SU-DHL-6 (cell line): Measurements from ENCODE around the gene DDX10.
"Not testable (repeated sequence)": the region's sequence is repeated elsewhere in the genome, so short reads cannot be mapped to it uniquely, and the experiment has no call there.

Source experiments
- EZH2phosphoT487 ChIP-seq: fragments of 200-600 bp; sonication (generic), shearing (Covaris generic); conservative IDR thresholded peaks from 2 replicates; pipeline ENCODE4 v1.6.1; 2018; ENCODE audit warnings: mild to moderate bottlenecking, antibody characterized with exemption, low read length, moderate library complexity, mixed read lengths
- TF ChIP-seq, protein P1 (sequence below): fragments of 200-600 bp; sonication (generic); IDR thresholded peaks from one replicate; pipeline ENCODE4 v1.5.1; 2017; ENCODE audit warnings: antibody characterized with exemption, mild to moderate bottlenecking, low read length, moderate library complexity; ENCODE audit not compliant: insufficient read depth, poor library complexity, severe bottlenecking

DNA sequence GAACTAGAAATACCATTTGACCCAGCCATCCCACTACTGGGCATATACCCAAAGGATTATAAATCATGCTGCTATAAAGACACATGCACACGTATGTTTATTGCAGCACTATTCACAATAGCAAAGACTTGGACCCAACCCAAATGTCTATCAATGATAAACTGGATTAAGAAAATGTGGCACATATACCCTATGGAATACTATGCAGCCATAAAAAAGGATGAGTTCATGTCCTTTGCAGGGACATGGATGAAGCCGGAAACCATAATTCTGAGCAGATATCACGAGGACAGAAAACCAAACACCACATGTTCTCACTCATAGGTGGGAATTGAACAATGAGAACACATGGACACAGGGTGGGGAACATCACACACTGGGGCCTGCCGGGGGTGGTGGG is 114.3 kb downstream of the DDX10 start:
- TF ChIP-seq, protein P1, sequence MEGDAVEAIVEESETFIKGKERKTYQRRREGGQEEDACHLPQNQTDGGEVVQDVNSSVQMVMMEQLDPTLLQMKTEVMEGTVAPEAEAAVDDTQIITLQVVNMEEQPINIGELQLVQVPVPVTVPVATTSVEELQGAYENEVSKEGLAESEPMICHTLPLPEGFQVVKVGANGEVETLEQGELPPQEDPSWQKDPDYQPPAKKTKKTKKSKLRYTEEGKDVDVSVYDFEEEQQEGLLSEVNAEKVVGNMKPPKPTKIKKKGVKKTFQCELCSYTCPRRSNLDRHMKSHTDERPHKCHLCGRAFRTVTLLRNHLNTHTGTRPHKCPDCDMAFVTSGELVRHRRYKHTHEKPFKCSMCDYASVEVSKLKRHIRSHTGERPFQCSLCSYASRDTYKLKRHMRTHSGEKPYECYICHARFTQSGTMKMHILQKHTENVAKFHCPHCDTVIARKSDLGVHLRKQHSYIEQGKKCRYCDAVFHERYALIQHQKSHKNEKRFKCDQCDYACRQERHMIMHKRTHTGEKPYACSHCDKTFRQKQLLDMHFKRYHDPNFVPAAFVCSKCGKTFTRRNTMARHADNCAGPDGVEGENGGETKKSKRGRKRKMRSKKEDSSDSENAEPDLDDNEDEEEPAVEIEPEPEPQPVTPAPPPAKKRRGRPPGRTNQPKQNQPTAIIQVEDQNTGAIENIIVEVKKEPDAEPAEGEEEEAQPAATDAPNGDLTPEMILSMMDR: not testable (repeated sequence)
- TF ChIP-seq EZH2phosphoT487: not testable (repeated sequence)
